Ishikawa (cell line): Measurements from ENCODE around the gene TMUB1.

Experiments used
- EGR1 ChIP-seq: IDR thresholded peaks from 2 replicates; pipeline ENCODE4 v1.6.1; 2012
- EP300 ChIP-seq: IDR thresholded peaks from 2 replicates; pipeline ENCODE4 v1.6.1; 2012; ENCODE audit warnings: borderline replicate concordance
- FOXM1 ChIP-seq: IDR thresholded peaks from 2 replicates; pipeline ENCODE4 v1.6.1; 2012; ENCODE audit warnings: low read depth, borderline replicate concordance
- TCF12 ChIP-seq: IDR thresholded peaks from 2 replicates; pipeline ENCODE4 v1.6.1; 2012; ENCODE audit warnings: low read depth
- YY1 ChIP-seq: IDR thresholded peaks from 2 replicates; pipeline ENCODE4 v1.6.1; 2012; ENCODE audit warnings: low read depth
- TF ChIP-seq, protein P1 (sequence below): IDR thresholded peaks from 2 replicates; pipeline ENCODE4 v1.6.1; 2012; ENCODE audit warnings: low read depth, mild to moderate bottlenecking
- TF ChIP-seq, protein P2 (sequence below): IDR thresholded peaks from 2 replicates; pipeline ENCODE4 v1.6.1; 2012

- TF ChIP-seq YY1: no peak
- TF ChIP-seq TCF12: no peak
- TF ChIP-seq EGR1: no peak
- TF ChIP-seq, protein P1, sequence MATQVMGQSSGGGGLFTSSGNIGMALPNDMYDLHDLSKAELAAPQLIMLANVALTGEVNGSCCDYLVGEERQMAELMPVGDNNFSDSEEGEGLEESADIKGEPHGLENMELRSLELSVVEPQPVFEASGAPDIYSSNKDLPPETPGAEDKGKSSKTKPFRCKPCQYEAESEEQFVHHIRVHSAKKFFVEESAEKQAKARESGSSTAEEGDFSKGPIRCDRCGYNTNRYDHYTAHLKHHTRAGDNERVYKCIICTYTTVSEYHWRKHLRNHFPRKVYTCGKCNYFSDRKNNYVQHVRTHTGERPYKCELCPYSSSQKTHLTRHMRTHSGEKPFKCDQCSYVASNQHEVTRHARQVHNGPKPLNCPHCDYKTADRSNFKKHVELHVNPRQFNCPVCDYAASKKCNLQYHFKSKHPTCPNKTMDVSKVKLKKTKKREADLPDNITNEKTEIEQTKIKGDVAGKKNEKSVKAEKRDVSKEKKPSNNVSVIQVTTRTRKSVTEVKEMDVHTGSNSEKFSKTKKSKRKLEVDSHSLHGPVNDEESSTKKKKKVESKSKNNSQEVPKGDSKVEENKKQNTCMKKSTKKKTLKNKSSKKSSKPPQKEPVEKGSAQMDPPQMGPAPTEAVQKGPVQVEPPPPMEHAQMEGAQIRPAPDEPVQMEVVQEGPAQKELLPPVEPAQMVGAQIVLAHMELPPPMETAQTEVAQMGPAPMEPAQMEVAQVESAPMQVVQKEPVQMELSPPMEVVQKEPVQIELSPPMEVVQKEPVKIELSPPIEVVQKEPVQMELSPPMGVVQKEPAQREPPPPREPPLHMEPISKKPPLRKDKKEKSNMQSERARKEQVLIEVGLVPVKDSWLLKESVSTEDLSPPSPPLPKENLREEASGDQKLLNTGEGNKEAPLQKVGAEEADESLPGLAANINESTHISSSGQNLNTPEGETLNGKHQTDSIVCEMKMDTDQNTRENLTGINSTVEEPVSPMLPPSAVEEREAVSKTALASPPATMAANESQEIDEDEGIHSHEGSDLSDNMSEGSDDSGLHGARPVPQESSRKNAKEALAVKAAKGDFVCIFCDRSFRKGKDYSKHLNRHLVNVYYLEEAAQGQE: no peak
- TF ChIP-seq, protein P2, sequence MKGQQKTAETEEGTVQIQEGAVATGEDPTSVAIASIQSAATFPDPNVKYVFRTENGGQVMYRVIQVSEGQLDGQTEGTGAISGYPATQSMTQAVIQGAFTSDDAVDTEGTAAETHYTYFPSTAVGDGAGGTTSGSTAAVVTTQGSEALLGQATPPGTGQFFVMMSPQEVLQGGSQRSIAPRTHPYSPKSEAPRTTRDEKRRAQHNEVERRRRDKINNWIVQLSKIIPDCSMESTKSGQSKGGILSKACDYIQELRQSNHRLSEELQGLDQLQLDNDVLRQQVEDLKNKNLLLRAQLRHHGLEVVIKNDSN: no peak
- no peak for TF ChIP-seq FOXM1
- no peak for TF ChIP-seq EP300
Observed at GRCh38 chr7:151069841-151070573, 13.3 kb downstream of the TMUB1 start.
